HG02588 (cell line): ENCODE measurements around the gene SYCN.

Experiments
- ATAC-seq: cut with Tn5 transposase; IDR thresholded peaks from one replicate; pipeline ENCODE4 v1.9.1; 2021; ENCODE audit warnings: mild to moderate bottlenecking, moderate library complexity; ENCODE audit not compliant: unreplicated experiment

SYCN gene

DNA sequence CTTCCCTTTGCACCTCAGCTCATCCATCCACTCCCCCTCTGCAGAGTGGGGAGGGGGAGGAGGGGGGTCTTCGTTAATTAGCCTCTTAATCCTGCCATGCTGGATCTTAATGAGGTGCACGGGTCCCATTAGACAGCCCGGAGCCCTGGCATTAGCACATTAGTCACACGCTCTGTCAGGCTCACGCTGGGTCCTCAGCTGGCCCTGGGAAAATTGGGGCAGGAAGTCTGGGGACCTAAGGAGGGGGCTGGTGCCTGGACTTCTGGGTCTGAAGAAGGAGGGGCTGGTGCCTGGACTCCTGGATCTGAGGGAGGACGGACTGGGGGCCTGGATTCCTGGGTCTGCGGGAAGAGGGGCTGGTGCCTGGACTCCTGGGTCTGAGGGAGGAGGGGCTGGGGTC is 7.7 kb downstream of the SYCN start:
- no peak for ATAC-seq

DNA sequence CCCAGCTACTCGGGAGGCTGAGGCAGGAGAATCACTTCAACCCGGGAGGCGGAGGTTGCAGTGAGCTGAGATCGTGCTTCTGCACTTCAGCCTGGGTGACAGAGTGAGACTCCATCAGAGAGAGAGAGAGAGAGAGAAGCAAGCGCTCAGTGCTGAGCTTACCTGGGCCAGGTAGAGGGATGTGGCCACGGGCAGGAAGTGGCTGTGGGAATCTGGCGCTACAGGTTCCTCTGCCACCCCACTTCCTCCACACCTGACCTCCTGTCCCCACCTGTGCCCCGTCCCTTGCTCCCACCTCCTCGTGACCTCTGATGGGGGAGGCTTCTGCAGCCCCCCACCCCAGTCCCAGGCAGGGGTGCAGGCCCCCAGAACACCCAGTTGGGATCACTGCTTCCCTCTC is 8.3 kb downstream of the SYCN start:
- no peak for ATAC-seq

DNA sequence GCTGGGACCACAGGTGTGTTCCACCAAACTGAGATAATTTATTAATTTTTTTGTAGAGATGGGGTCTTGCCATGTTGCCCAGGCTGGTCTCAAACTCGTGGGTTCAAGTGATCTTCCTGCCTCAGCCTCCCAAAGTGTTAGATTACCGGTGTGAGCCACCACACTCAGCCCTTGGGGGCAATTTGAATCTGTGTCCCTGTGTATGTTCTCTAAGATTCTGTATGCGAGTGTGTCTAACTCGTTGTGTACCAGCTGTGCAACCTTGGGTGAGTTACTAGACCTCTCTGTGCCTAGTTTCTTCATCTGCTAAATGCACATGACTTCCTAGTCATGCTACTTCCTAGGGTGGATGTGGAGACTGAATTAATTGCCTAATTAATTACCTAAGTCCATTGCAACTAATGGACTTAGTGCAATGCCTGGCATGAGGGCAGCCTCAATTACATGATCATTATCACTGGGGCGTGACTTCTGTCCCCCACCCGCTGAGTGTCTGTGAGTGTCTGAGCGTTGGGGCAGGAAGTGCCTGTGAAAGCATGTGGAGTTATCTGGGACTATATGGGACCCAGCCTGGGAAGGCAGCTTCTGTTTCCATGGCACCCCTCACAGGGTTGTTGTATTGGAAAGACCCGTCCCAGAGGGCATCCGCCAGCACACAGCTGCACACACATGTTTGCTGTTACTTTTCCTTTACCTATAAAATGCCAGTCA is 9.1 kb downstream of the SYCN start:
- ATAC-seq = no peak

DNA sequence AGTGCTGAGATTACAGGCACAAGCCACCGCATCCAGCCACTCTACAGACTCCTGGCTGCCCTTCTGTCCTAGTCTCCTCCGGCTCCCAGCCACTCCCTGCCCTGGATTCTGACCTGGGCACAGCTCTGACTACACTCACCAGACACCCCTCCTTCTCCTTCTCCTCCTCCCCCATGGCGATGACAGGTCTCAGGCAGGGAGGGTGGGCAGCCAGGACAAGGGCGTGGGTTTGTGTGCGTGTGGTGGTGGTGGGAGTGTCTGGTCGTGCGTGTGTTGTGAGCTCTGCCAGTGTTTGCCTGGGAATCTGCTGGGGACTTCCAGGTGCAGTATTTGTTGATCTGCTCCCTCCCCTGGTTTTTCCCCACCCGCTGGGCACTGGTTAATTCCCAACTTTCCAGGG is 10.3 kb downstream of the SYCN start:
- no peak for ATAC-seq

DNA sequence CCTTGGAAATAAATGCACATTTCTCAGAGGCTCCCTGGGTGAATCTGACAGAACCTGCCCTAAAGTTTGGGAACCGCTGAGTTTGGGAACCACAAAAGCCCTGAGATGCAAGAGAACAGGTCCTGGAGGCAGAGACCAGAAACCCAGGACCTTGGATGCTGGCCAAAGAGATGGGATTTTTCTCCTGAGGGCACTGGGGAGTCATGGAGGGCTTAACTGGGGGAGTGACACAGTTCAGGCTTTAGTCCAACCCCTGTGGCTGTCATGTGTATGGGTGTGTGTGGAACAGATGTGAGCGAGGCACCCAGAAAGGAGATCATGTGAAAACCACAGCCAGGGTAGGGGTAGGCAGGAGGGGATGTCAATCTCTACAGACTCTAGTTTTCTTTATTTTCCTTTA is 11.2 kb downstream of the SYCN start:
- no peak for ATAC-seq

DNA sequence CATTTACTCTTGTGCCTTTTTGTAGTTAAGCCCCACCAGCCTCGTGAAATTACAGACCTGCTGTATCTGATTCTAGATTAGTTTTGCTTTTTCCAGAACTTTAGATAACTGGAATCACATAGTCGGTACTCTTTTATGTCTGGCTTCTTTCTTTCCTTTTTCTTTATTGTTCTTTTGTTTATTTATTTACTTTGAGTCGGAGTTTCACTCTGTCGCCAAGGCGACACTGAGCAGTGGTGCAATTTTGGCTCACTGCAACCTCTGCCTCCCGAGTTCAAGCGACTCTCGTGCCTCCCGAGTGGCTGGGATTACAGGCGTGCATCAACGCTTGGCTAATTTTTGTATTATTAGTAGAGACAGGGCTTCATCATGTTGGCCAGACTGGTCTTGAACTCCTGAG is 13.3 kb downstream of the SYCN start:
- no peak for ATAC-seq

DNA sequence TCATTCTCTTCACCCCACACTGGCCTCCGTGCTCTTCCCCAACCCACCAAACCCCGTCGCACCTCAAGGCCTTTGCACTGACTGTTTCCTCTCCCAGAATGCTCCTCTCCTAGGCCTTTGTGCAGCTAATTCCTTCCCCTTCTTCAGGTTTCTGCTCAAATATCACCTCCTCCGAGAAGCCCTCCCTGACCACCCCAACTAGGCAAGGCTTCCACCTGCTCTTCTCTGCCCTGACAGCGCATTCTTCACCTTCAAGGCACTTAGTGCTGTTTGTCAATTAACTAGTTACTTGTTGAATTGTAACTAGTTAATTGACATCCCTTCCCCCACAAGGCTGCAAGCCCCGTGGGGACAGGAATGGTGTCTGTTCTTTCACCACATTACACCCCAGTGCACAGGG is 15.1 kb downstream of the SYCN start:
- ATAC-seq = no peak

DNA sequence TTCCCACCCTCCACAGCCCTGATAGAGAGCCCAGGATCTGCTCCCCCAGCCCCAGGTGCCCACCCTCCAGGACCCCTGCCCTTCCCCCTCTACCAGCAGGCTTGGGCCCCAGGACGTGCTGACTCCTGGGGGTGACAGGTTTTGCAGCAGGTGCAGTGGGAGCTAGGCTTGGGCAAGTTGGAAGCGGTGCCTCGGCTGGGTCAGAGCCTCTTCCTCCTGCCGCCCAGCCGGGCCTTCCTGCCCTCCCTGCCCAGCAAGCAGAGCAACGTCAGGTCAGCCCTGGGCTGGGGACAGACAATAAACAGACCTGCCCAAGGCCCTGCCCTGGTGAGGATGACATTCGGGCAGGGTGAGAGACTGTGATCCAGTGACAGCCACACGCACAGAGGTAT is 16.5 kb downstream of the SYCN start:
- ATAC-seq = no peak

DNA sequence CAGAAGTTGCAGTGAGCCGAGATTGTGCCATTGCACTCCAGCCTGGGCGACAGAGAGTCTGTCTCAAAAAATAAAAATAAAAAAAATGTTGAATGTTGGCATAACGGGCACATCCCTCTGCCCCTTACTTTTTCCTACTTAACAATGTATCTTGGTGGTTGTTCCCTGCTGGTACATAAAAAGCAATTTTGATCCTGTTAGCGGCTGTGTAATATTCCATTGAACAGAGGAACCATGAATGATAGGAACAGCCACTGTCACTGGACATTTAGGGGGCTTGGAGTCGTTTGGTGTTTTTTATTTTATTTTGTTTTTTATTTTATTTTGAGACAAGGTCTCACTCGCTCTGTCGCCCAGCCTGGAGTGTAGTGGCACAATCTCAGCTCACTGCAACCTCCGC is 17.7 kb downstream of the SYCN start:
- no peak for ATAC-seq

DNA sequence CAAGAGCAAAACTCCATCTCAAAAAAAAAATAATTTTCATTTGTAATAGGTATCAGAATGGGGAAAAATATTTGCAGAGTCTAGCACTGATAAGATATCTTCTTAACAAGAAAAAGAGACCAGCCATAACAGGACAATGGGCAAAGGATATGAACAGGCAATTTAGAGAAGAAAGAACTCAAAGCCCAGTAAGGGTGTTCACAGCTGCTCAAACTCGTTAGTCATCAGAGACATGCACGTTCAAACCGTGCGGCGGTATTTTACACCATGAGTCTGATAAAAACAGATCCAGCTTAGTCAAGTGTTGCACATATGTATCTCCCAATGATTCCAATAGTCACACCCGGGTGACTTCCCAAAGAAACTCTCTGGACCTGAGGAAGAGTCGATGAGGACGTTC is 21.0 kb downstream of the SYCN start:
- no peak for ATAC-seq

DNA sequence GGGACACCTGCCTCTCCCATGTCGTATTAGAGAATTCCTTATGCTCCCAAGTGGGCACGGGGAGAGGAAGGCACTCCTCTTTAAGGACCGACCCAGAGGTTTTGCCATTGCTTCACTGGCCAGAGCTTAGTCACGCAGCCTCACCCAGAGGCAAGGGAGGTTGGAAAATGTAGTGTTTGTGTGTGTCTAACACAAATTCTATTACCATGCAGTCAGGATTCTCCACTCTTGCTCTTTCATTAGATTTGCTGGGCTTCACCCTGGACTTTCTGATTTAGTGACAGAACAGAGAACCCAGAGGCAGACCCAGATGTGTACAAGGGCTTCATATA is 21.9 kb downstream of the SYCN start:
- no peak for ATAC-seq

DNA sequence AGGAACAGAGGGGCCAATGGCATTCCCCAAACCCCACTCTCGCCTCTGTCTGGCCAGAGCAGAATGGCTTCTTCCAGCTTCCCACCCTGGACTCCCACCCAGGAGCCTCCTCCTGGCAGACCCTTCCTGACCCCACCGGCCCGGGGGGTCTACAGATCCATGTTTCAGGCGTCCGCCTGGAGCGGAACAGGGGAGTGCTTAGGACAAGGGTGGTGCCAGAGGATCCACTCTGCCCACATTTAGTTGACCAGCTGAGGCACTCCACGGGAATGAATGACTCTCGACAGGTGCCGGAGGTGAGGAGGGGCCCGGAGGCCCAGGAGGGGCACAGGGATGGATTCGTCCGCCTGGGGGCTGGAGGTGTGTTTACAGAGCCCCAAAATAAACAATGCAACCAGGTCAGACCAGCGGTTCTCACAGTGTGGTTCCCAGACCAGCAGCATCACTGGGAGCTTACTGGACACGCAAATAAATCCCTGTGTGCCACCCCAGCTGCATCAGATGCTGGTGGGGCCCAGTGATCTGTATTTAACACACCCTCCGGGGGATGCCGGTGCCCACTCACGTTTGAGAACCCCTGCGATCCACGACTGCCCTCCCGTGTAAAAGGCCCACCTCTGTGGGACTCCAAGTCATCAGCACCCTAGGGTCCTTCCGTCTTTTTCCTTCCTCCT is 22.4 kb downstream of the SYCN start:
- ATAC-seq = no peak

DNA sequence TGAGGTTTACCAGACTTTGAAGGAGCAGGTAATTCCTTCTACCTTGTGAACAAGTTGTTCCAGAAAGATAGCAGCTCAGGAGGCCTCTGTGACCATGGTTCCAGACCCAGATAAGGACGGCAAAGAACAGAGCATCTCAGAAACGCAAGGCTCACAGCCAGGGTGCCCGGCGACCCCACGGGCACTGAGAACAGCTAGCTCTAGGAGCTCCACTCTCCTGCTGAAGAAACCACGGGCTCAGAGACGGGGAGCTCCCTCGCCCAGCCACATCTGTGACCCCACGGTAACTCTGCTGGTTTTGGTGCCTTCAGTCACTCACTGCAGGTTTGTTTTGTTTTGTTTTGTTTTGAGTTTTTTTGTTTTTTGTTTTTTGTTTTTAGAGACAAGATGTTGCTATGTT is 23.3 kb downstream of the SYCN start:
- ATAC-seq = no peak

DNA sequence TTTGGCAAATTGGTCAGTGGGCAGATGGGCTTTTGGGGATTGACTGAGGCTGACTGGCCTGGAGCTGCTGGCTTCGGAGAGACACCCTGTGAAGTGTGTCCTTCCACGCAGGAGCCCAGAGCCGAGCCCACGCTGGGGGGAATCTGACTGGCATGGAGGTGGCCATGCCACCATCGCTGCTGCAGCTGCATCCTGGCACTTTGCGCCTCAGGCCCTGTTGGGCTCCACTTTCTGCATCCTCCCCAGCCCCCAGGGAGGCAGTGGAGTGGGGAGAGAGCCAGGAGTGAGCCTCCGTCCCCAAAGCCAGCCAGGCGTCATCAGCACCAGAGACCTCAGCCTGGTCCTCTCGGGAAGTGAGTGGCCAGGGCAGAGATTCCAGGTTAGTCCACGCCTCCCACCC is 24.3 kb downstream of the SYCN start:
- ATAC-seq = no peak

DNA sequence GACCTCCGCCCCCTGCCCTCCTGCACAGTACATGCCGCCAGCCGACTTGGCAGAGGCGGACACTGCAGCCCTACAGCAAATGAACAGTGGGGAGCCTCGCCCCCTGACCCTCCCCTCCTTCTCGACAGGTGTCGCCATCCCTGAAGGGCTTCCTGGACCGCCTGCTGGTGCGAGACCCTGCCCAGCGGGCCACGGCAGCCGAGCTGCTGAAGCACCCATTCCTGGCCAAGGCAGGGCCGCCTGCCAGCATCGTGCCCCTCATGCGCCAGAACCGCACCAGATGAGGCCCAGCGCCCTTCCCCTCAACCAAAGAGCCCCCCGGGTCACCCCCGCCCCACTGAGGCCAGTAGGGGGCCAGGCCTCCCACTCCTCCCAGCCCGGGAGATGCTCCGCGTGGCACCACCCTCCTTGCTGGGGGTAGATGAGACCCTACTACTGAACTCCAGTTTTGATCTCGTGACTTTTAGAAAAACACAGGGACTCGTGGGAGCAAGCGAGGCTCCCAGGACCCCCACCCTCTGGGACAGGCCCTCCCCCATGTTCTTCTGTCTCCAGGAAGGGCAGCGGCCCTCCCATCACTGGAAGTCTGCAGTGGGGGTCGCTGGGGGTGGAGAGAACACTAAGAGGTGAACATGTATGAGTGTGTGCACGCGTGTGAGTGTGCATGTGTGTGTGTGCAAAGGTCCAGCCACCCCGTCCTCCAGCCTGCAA is 25.6 kb downstream of the SYCN start:
- ATAC-seq = no peak

DNA sequence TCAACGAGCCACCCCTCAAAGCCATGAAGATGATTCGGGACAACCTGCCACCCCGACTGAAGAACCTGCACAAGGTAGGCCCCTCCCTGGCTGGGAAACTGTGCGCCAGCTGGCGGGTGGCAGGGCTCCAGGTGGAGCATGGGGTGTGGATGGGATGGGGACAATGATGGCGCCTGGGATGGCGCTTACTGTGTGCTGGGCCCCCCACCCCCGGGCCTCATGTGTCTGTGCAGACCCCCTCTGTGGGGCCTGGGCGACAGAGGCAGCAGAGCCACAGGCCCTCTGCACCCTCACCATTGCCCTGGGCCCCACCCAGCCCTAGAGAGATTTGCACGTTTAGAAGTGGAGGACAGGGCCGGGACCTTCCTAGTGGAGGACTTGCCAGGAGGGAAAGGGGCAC is 26.3 kb downstream of the SYCN start:
- ATAC-seq = no peak

DNA sequence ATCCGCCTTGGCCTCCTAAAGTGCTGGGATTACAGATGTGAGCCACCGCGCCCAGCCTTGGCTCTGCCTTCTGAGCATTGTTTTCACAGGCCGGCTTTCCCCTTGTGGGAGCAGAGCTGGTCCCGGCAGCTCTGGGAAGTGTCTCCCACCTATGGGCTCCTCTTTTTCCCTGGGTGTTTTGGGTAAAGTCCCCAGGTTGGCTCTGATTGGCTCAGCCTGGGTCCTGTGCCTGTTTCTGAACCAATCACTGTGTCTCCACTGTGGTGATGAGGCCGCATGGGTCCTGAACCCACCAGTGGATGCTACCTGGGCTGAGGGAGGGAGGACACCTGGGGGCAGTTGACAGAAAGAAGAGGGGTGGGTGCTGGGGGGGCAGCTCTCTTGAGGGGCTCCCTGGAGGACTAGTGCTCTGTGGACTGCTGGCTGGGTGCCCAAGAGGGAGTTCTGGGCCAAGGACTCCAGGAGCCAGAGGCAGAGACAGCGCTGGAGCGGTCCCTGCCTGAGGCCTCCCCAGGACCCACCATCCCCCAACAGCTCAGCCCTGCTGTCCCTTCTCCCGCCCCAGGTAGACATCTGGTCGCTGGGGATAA is 26.9 kb downstream of the SYCN start:
- no peak for ATAC-seq

DNA sequence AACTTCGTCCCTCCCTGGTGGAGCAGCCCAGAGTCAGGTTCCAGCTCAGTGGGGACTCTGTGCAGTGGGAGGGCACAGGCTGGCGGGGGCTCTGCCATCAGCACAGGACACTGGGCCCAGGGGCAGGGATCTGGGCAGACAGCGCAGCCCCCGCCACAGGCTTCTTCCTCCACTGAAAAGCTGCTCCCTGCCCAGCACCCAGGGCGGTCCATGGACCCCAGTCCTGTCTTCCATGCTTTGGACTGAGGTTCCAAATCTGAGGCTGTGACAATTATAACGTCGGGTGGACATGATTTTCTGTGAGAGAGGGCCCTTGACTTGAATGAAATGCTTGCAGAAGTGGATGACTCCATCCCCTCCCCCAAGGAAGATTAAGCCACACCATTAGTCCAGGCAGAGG is 28.5 kb downstream of the SYCN start:
- ATAC-seq = no peak

DNA sequence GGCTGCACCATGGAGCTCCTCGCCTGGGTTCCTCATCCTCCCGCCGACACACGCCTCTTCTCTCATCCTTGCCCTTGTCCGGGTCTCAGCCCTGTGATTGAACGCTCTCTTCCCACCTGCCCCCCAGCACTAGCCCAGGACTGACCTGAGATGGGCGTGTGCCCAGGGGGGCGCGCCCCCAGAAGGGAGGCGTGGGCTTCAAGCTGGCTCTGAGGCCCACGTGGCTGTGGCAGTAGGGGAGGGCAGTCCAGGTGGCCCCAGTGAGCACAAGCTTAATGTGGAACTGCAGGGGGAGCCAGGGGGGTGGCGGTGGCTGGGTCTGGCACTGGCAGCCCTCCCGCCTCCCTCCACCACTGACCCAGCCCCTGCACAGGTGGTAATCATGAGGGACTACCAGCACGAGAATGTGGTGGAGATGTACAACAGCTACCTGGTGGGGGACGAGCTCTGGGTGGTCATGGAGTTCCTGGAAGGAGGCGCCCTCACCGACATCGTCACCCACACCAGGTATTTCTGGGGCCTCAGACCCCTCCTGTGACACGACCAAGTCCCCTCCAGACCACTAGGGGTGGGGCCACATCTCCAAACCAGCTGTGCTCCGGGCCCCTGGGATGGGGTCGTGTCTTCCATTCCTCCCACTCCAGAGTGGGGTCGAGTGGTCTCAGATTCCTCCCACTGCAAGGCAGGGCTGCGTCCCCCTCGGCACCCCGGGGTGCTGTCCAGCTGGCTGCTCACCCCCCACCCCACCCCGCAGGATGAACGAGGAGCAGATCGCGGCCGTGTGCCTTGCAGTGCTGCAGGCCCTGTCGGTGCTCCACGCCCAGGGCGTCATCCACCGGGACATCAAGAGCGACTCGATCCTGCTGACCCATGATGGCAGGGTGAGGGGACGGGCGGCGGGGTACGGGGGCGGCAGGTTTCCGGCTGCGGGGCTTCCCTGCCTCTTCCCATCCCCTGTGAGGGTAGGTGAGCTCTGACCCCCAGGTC is 29.2 kb downstream of the SYCN start:
- ATAC-seq = no peak

DNA sequence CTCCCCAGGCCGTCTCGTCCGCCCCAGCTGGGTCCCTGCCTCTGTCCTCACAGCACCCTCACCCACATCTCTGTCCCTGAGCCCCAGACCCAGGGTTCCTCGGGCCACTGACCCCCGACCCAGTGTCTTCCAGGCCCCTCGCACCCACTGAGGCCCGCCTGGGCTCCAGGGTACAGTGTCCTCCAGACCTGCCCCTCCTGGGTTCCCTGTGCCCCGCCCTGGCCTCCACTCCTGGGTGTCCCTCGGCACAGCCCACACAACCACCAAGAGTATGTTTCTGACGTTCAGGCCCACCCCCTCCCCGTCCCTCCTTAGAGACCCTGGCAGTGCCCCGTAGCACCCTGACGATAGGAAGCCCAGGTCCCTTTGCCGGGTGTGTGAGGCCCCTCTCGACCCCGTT is 29.9 kb downstream of the SYCN start:
- ATAC-seq = no peak

DNA sequence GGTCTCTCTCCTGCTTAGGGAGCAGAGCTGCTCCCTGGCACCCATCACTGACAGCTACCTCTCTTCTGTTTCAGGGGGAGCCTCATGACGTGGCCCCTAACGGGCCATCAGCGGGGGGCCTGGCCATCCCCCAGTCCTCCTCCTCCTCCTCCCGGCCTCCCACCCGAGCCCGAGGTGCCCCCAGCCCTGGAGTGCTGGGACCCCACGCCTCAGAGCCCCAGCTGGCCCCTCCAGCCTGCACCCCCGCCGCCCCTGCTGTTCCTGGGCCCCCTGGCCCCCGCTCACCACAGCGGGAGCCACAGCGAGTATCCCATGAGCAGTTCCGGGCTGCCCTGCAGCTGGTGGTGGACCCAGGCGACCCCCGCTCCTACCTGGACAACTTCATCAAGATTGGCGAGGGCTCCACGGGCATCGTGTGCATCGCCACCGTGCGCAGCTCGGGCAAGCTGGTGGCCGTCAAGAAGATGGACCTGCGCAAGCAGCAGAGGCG is 30.5 kb downstream of the SYCN start:
- ATAC-seq = no peak
